GM12878 (cell line): Measurements from ENCODE around the gene INAFM1. TPM values are rescaled to one million over a fixed set of nuclear protein-coding genes. Genes with fewer than 3 reads are reported as not detected.
"Not testable (repeated sequence)": the region's sequence is repeated elsewhere in the genome, so short reads cannot be mapped to it uniquely, and the experiment has no call there.

Experiments
- ATAC-seq: fragments of 200-7000 bp; cut with Tn5 transposase; 3 replicates; pipeline ENCODE4 v1.9.1; 2020; ENCODE audit warnings: mild to moderate bottlenecking, moderate library complexity
- BruUV-seq: library from RNA; stranded (reverse); fragments of 400-500 nt; replicated peaks from 2 replicates; lab custom pipeline; 2021; lab: Mats Ljungman, UMichigan
- CTCF ChIA-PET: fragments of 300-600 bp; sonication (Branson Sonifier 250); formaldehyde crosslinking; extraction: SDS; loops from one replicate; lab custom pipeline; 2021; ENCODE audit warnings: inconsistent platforms; lab: Yijun Ruan, JAX
- POLR2A ChIA-PET: fragments of 350-600 bp; formaldehyde crosslinking; extraction: SDS; loops from one replicate; lab custom pipeline; 2021; ENCODE audit warnings: inconsistent platforms; lab: Charles Lee
- RAD21 ChIA-PET: fragments of 300-600 bp; sonication (Branson Sonifier 250); formaldehyde crosslinking; loops from one replicate; lab custom pipeline; 2023; ENCODE audit warnings: antibody characterized with exemption; ENCODE audit not compliant: unreplicated experiment; lab: Charles Lee
- SMC1A ChIA-PET: fragments of 300-600 bp; sonication (Branson Sonifier 250); formaldehyde crosslinking; loops from one replicate; lab custom pipeline; 2023; ENCODE audit not compliant: unreplicated experiment, uncharacterized antibody; lab: Charles Lee
- DNase-seq: peaks from one replicate; pipeline ENCODE4 v3.0.0-alpha.2; 2011; ENCODE audit warnings: low read depth, low spot score
- FAIRE-seq: peaks from 3 replicates; lab custom pipeline; 2011; peaks lifted over from hg19 to GRCh38; lab: Jason Lieb, UNC
- H2AFZ ChIP-seq: 2 replicates; pipeline ENCODE4 v1.6.0; 2011; ENCODE audit warnings: low read depth, low read length, control low read depth; ENCODE audit not compliant: control insufficient read depth
- H3K27ac ChIP-seq: 2 replicates; pipeline ENCODE4 v1.5.1; 2011; ENCODE audit warnings: control low read depth; ENCODE audit not compliant: control insufficient read depth, insufficient read depth
- H3K27me3 ChIP-seq, 2 experiments: replicated peaks in 1 of 2; 2 replicates each; pipeline versions ENCODE4 v1.6.0 to v1.6.1; 2011; ENCODE audit warnings: low read length in 1 of 2; ENCODE audit not compliant: control insufficient read depth in 2 of 2, insufficient read depth in 2 of 2
- H3K36me3 ChIP-seq, 2 experiments: 2 replicates each; pipeline ENCODE4 v1.5.1; 2011; ENCODE audit warnings: low read length in 1 of 2; ENCODE audit not compliant: control insufficient read depth in 2 of 2, insufficient read depth in 2 of 2
- H3K4me1 ChIP-seq: 2 replicates; pipeline ENCODE4 v1.6.1; 2011; ENCODE audit warnings: mild to moderate bottlenecking, low read length, moderate library complexity, mixed read lengths; ENCODE audit not compliant: control insufficient read depth, insufficient read depth
- H3K4me2 ChIP-seq: 2 replicates; pipeline ENCODE4 v1.6.0; 2011; ENCODE audit warnings: control low read depth; ENCODE audit not compliant: control insufficient read depth, insufficient read depth
- H3K4me3 ChIP-seq: fragments of 200-600 bp; sonication (generic); 2 replicates; pipeline ENCODE4 v1.5.1; 2016
- H3K79me2 ChIP-seq: 2 replicates; pipeline ENCODE4 v1.6.0; 2011; ENCODE audit warnings: low read length; ENCODE audit not compliant: control insufficient read depth, insufficient read depth
- H3K9ac ChIP-seq: 2 replicates; pipeline ENCODE4 v1.8.0; 2011; ENCODE audit warnings: low read length, control low read depth, mixed read lengths; ENCODE audit not compliant: control insufficient read depth, insufficient read depth
- H3K9me3 ChIP-seq: replicated peaks from 3 replicates; pipeline ENCODE4 v1.5.1; 2011; ENCODE audit warnings: mild to moderate bottlenecking, low read length; ENCODE audit not compliant: control insufficient read depth, insufficient read depth
- H4K20me1 ChIP-seq: 2 replicates; pipeline ENCODE4 v1.6.0; 2011; ENCODE audit not compliant: control insufficient read depth, insufficient read depth
- ATF7 ChIP-seq: fragments of 450-650 bp; IDR thresholded peaks from 2 replicates; pipeline ENCODE4 v1.6.1; 2016; ENCODE audit warnings: low read depth, mild to moderate bottlenecking
- CHD1 ChIP-seq: IDR thresholded peaks from 2 replicates; pipeline ENCODE4 v1.6.1; 2012; ENCODE audit warnings: low read depth, low read length, improper control_type of control experiment
- FOXM1 ChIP-seq: IDR thresholded peaks from 2 replicates; pipeline ENCODE4 v1.6.1; 2012; ENCODE audit warnings: low read depth, mild to moderate bottlenecking, inconsistent platforms, low read length, moderate library complexity
- IKZF2 ChIP-seq, 2 experiments: fragments of 450-650 bp; IDR thresholded peaks; 2 replicates each; pipeline ENCODE4 v1.6.1; 2017; ENCODE audit warnings: mild to moderate bottlenecking in 2 of 2, moderate library complexity in 2 of 2
- NRF1 ChIP-seq: conservative IDR thresholded peaks from 2 replicates; pipeline ENCODE4 v1.6.1; 2011; ENCODE audit warnings: mild to moderate bottlenecking, low read depth, low read length, improper control_type of control experiment
- RAD21 ChIP-seq: IDR thresholded peaks from 2 replicates; pipeline ENCODE4 v1.6.1; 2011; ENCODE audit warnings: mild to moderate bottlenecking, low read depth, low read length, moderate library complexity; ENCODE audit not compliant: insufficient read depth
- SMAD1 ChIP-seq: fragments of 450-650 bp; IDR thresholded peaks from 2 replicates; pipeline ENCODE4 v1.6.1; 2018; ENCODE audit warnings: mild to moderate bottlenecking, low read depth; ENCODE audit not compliant: partially characterized antibody
- WGBS: methylation state at CpG from one replicate; pipeline ENCODE4 v1.1.6; 2016; ENCODE audit warnings: low lambda C conversion rate; ENCODE audit not compliant: insufficient replicate concordance, insufficient coverage; ENCODE audit errors: missing lambda C conversion rate; 5-methylcytosine and 5-hydroxymethylcytosine counted together
- in situ Hi-C: fragments of 300-500 bp; cut with MboI; formaldehyde crosslinking; loops from 9 replicates; pipeline ENCODE4 v1.14.3; 2018; ENCODE audit warnings: mixed read lengths
- intact Hi-C: fragments of 100-400 bp; cut with micrococcal nuclease; formaldehyde crosslinking; loops from one replicate; pipeline ENCODE4 v1.14.2; 2022; ENCODE audit not compliant: unreplicated experiment
- polyA plus RNA-seq, 11 experiments: library from polyadenylated mRNA; depleted of rRNA in 4 of 11; unstranded in 6 of 11; stranded (reverse) in 5 of 11; fragments of >200 nt; fragmentation: Nextera tagmentation in 4 of 11; fragmentation: Illumina TruSeq in 1 of 11; extraction: Ambion mirVana in 4 of 11; extraction: Trizol in 1 of 11; gene quantifications; 1 replicate in 1 of 11; 2 replicates in 10 of 11; pipeline versions ENCODE4 v1.2.1 to v1.2.3, GENCODE V29; 2011 to 2016; ENCODE audit warnings: inconsistent platforms in 2 of 11, missing spikeins in 2 of 11, low read depth in 1 of 11
- total RNA-seq, 4 experiments: library from RNA; depleted of rRNA in 3 of 4; stranded (reverse); fragments of >200 nt in 3 of 4; fragmentation: Illumina TruSeq in 1 of 4; extraction: Trizol in 1 of 4; gene quantifications; 2 replicates each; pipeline versions ENCODE4 v1.2.1 to v1.2.3, GENCODE V29; 2013 to 2021

The INAFM1 gene
- total and polyA plus RNA-seq, 10 of the 15 experiments (the other 5 are each of a cell fraction or from before 2014, with no cell fraction given) = 0.57 to 6.8 (median 1.1) TPM; not detected in 1

DNA sequence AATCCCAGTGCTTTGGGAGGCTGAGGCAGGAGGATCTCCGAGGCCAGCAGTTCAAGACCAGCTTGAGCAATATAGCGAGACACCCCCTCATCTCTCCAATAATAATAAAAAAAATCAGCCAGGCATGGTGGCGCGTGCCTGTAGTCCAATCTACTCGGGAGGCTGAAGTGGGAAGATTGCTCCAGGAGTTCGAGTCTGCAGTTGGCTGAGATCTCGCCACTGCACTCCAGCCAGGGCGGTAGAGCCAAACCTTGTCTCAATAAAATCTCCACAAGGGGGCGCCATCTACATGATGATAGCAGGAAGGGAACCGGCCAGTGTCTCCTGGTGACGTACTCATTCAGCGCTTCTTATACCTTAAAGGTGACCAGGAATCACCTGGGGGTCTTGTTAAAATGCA is 21.4 kb downstream of the INAFM1 start (continued):
- TF ChIP-seq NRF1 (no peak), CHD1 (no peak), SMAD1 (no peak), RAD21 (peak; percentile 89), FOXM1 (no peak), ATF7 (peak; percentile 74), IKZF2 (IDR thresholded peaks at IDR 0.05) (no peak)

DNA sequence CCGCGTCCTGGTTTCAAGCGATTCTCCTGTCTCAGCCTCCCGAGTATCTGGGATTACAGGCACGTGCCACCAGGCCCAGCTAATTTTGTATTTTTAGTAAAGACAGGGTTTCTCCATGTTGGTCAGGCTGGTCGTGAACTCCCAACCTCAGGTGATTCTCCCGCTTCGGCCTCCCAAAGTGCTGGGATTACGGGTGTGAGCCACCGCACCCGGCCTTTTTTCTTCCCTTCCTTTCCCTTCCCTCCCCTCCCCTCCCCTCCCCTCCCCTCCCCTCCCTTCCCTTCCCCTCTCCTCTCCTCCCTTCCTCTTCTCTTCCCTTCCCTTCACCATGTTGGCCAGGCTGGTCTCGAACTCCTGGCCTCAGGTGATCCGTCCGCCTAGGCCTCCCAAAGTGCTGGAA is 26.2 kb downstream of the INAFM1 start:
- H3K36me3 ChIP-seq, ATAC-seq, H3K4me3 ChIP-seq, RAD21 ChIA-PET, in situ Hi-C loops, H3K9ac ChIP-seq, H2AFZ ChIP-seq, H3K27me3 ChIP-seq, DNase-seq, H3K9me3 ChIP-seq, intact Hi-C loops, POLR2A ChIA-PET, H3K79me2 ChIP-seq, BruUV-seq, H3K27ac ChIP-seq, H4K20me1 ChIP-seq, FAIRE-seq, H3K4me2 ChIP-seq: not testable (repeated sequence)
- H3K4me1 ChIP-seq = peaks cover 19% of the 10 kb centered on the region
- 85% methylated on average over 11 of the region's 14 CpGs for WGBS
- ChIA-PET CTCF (interaction anchor here (0.7 to 1.3 kb wide), 3 partner anchors 16 to 513 kb away, joined by 3 to 6 read pairs (median 4); no protein-coding TSS in a partner anchor), SMC1A (interaction anchor here (0.8 kb wide), 1 partner anchor 9 kb away, joined by 4 read pairs; no protein-coding TSS in a partner anchor)
